ENCODE results near the gene GSK3B. TPM values are rescaled to one million over a fixed set of nuclear protein-coding genes. Genes with fewer than 3 reads are reported as not detected.

The GSK3B gene
- total RNA-seq, 1 donor from 2014 or later, result 88.6 TPM

- no peak for DNase-seq (ENCODE audit: low spot score)
- no peak overlapping the region for H3K4me3 ChIP-seq
- Mint-ChIP-seq H3K9me3 (peaks cover 65% of the 10 kb centered on the region), H3K36me3 (peaks cover 48% of the 10 kb centered on the region), H3K27ac (no peak overlapping the region), H3K4me1 (no peaks in the 10 kb centered on the region), H3K27me3 (ENCODE audit: insufficient read depth, low read depth) (no peaks in the 10 kb centered on the region), H3K4me3 (no peak overlapping the region)
- no peak overlapping the region for H3K27ac ChIP-seq
- H3K9ac ChIP-seq, result no peak overlapping the region
- H3K9me3 ChIP-seq (ENCODE audit: low read depth), result no peaks in the 10 kb centered on the region
- no peak for TF ChIP-seq EZH2phosphoT487 (IDR thresholded peaks at IDR 0.05)
- TF ChIP-seq CTCF (IDR thresholded peaks at IDR 0.05), result no peak
- TF ChIP-seq EZH2 (IDR thresholded peaks at IDR 0.05), result no peak
- peaks cover 16% of the 10 kb centered on the region for H3K4me1 ChIP-seq
- no peaks in the 10 kb centered on the region for H3F3A ChIP-seq (ENCODE audit: low read depth)
- H3K36me3 ChIP-seq, result no peaks in the 10 kb centered on the region
- no peaks in the 10 kb centered on the region for H3K27me3 ChIP-seq
- H4K20me1 ChIP-seq (ENCODE audit: low read depth), result peaks cover 62% of the 10 kb centered on the region
- peaks cover 100% of the 10 kb centered on the region for H3K79me2 ChIP-seq (ENCODE audit: low read depth)
- no peak overlapping the region for H2AFZ ChIP-seq (replicated peaks)
- no peak overlapping the region for H3K4me2 ChIP-seq
Measured at GRCh38 chr3:120033596-120033995, 60.7 kb downstream of the GSK3B start.

DNA sequence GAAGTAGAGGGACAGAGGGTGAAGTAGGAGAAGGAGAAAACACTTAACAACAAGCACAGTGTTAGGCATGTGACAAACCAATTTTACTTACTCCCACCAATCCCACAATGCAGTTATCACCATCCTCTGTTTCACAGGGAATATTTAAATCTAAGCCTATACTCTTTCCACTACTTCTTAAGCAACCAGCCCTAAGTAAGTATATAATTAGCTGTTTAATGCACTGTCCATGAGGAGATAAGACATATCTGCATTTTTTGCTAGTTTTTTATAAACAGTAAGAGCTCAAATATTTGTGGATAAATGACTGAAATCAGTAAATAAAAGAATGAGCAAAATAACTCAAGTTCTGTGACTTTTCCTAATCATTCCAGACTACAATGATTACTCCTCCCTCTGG, 62.7 kb downstream of the GSK3B start:
- no peak overlapping the region for H3K9ac ChIP-seq
- TF ChIP-seq CTCF (IDR thresholded peaks at IDR 0.05) (no peak), EZH2 (IDR thresholded peaks at IDR 0.05) (no peak)
- peaks cover 100% of the 10 kb centered on the region for H3K79me2 ChIP-seq (ENCODE audit: low read depth)
- H3K4me2 ChIP-seq, result no peak overlapping the region
- peaks cover 16% of the 10 kb centered on the region for H3K4me1 ChIP-seq
- H3F3A ChIP-seq (ENCODE audit: low read depth), result no peaks in the 10 kb centered on the region
- DNase-seq (ENCODE audit: low spot score), result no peak
- H3K36me3 Mint-ChIP-seq, result peaks cover 46% of the 10 kb centered on the region
- no peak overlapping the region for H3K4me3 ChIP-seq
- H2AFZ ChIP-seq (replicated peaks), result no peak overlapping the region
- peaks cover 64% of the 10 kb centered on the region for H3K9me3 Mint-ChIP-seq
- H3K27me3 ChIP-seq, result no peaks in the 10 kb centered on the region
- no peaks in the 10 kb centered on the region for H3K36me3 ChIP-seq
- H3K9me3 ChIP-seq (ENCODE audit: low read depth), result no peaks in the 10 kb centered on the region
- no peak overlapping the region for H3K27ac Mint-ChIP-seq
- H4K20me1 ChIP-seq (ENCODE audit: low read depth), result peaks cover 60% of the 10 kb centered on the region
- no peaks in the 10 kb centered on the region for H3K27me3 Mint-ChIP-seq (ENCODE audit: insufficient read depth, low read depth)
- no peak overlapping the region for H3K27ac ChIP-seq
- H3K4me1 Mint-ChIP-seq, result no peaks in the 10 kb centered on the region
- no peak overlapping the region for H3K4me3 Mint-ChIP-seq

DNA sequence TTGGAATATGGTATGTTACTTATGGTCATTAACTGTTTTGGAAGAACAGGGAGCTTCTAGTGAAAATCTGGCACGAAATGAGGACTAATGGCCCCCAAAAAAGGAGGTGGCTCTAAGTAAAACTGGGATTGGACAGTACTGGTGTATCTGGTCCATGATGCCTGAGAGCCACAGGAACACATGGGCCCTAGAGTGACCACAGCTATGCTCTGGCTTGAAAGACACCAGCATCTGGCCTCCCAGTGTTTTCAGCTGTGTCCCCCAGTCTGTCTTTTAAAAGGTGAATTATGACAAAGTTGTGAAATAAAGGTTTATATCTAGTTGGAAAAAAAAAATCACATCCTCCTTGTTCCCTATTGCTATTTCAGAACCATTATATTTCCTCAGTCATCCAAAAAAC, 64.5 kb downstream of the GSK3B start:
- H3K27ac ChIP-seq, result no peak overlapping the region
- H3K4me3 ChIP-seq, result no peak overlapping the region
- TF ChIP-seq EZH2 (IDR thresholded peaks at IDR 0.05) (no peak), CTCF (IDR thresholded peaks at IDR 0.05) (no peak), EZH2phosphoT487 (IDR thresholded peaks at IDR 0.05) (no peak)
- peaks cover 2% of the 10 kb centered on the region for H3K27me3 Mint-ChIP-seq (ENCODE audit: insufficient read depth, low read depth)
- H3K9me3 Mint-ChIP-seq, result peaks cover 65% of the 10 kb centered on the region
- no peaks in the 10 kb centered on the region for H3K27me3 ChIP-seq
- peaks cover 100% of the 10 kb centered on the region for H3K79me2 ChIP-seq (ENCODE audit: low read depth)
- no peak overlapping the region for H3K9ac ChIP-seq
- H3K9me3 ChIP-seq (ENCODE audit: low read depth), result no peaks in the 10 kb centered on the region
- no peaks in the 10 kb centered on the region for H3F3A ChIP-seq (ENCODE audit: low read depth)
- no peak for DNase-seq (ENCODE audit: low spot score)
- H3K36me3 Mint-ChIP-seq, result peaks cover 56% of the 10 kb centered on the region
- no peaks in the 10 kb centered on the region for H3K36me3 ChIP-seq
- no peak overlapping the region for H3K4me2 ChIP-seq
- no peak overlapping the region for H3K4me3 Mint-ChIP-seq
- H3K4me1 ChIP-seq, result peaks cover 16% of the 10 kb centered on the region
- no peak overlapping the region for H2AFZ ChIP-seq (replicated peaks)
- peaks cover 63% of the 10 kb centered on the region for H4K20me1 ChIP-seq (ENCODE audit: low read depth)
- no peak overlapping the region for H3K27ac Mint-ChIP-seq
- H3K4me1 Mint-ChIP-seq, result no peaks in the 10 kb centered on the region

Data from neural progenitor cell (in vitro differentiated cells).